NOMO-1 treated with dmso at 0.1 percent for 144 hours (cell line): ENCODE data around the gene FETUB.
"Not testable (repeated sequence)": the region's sequence is repeated elsewhere in the genome, so short reads cannot be mapped to it uniquely, and the experiment has no call there.

Experiments used
- DNase-seq: peaks from one replicate; lab custom pipeline; 2025; ENCODE audit not compliant: unreplicated experiment; lab: John Stamatoyannopoulos, UW

The FETUB gene

GRCh38 chr3:186671051-186671450, 30.9 kb downstream of the FETUB start:
- no peak for DNase-seq

- DNase-seq, result no peak
Measured at GRCh38 chr3:186678604-186679003, 38.4 kb downstream of the FETUB start.

GRCh38 chr3:186679151-186679550, 39.0 kb downstream of the FETUB start:
- DNase-seq, result no peak

- no peak for DNase-seq
Measured at GRCh38 chr3:186680869-186681268, 40.7 kb downstream of the FETUB start.

GRCh38 chr3:186682812-186683211, 42.6 kb downstream of the FETUB start:
- DNase-seq, result no peak

DNA sequence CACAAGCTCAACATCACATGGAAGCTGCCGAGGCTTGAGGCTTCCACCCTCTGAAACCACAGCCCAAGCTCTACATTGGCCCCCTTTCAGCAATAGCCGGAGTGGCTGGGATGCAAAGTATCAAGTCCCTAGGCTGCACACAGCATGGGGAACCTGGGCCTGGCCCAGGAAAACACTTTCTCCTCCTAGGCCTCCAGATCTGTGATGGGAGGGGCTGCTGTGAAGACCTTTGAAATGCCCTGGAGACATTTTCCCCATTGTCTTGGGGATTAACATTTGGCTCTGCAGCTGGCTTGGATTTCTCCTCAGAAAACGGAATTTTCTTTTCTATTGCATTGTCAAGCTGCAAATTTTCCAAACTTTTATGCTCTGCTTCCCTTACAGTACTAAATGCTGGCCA, 43.8 kb downstream of the FETUB start:
- no peak for DNase-seq

DNA sequence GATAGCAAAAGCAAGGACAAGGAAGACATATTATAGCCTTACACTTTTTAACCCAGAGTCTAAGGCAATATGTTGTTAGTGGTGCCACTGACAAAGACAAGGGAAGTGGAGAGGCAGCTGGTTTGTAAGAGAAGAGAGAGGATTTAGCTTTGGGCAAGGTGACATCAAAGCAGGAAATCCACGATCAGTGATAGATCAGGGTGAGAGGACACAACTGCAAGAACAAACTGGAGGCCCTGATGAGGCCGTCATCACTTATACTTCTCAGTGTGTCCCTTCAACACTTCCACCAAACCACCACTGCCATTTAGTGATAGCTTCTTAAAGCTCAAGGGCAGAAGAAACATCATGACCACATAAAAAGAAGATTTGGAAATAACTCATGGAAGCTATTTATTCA, 46.3 kb downstream of the FETUB start:
- not testable (repeated sequence) for DNase-seq

GRCh38 chr3:186687120-186687651, 47.0 kb downstream of the FETUB start:
- DNase-seq, result no peak

DNA sequence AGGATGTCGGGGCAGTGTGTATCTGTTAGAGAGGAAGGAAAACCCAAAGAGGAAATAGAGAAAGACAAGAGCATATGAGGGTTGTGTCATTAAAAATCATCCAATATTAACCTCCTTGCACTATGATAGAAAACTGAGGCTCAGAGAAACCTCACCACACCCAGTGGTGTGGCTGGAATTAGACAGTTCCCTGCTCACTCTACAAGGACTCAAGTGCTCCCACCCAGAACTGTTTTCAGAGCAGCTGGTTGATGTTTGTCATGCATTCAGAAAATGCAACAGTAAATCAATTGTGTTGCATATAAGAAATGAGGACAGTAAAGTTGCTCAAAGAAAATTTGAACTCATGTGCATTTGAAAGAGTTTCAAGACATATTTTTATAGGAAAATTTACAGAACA, 50.1 kb downstream of the FETUB start:
- DNase-seq, result not testable (repeated sequence)

- no peak for DNase-seq
Measured at GRCh38 chr3:186691676-186692075, 51.5 kb downstream of the FETUB start.

GRCh38 chr3:186693843-186694242, 53.6 kb downstream of the FETUB start:
- no peak for DNase-seq

- DNase-seq, result no peak
Measured at GRCh38 chr3:186694288-186695032, 54.3 kb downstream of the FETUB start.

DNA sequence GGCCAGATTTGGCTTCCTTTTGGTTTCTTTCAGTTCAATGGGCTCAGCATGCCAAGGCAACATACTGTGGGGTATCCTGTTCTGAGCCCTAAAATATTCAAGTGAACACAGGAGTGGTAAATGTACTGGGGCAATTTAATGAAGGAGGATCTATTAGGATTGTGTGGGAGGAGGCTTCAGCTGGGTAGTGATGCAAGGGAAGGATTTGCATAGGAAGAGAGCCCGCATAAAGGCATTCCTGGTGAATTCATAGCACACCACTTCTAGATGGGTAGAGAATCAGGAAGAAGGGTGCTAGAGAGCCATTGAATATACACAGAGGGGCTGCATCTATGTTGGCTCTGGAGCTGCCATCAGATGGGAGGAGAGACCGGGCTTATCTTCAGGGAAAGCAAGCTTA, 56.3 kb downstream of the FETUB start:
- DNase-seq, result no peak

DNA sequence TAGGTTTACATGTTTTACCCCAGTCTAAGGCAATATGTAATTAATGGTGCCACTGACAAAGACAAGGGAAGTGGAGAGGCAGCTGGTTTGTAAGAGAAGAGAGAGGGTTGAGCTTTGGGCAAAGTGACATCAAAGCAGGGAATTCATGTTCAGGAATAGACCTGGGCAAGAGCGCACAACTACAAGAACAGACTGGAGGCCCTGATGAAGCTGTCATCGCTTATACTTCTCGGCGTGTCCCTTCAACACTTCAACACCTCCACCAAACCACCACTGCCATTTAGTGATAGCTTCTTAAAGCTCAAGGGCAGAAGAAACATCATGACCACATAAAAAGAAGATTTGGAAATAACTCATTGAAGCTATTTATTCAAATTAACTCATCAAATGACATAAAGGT, 57.3 kb downstream of the FETUB start:
- no peak for DNase-seq

DNA sequence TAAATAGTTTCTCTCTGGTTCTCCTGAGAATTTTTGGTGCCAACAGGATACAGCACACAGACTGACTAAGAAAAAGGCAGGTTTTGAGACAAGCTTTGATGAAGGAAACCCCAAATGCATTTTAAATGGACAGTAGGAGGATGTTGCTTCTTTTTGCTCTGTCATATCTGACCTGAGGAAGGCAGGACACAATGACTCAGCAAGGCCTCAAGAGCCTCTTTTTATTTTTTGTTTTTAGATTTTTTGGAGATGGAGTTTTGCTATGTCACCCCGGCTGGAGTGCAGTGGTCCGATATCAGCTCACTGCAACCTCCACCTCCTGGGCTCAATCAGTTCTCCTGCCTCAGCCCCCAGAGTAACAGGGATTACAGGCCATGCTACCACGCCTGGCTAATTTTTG, 60.1 kb downstream of the FETUB start:
- DNase-seq, result no peak

DNA sequence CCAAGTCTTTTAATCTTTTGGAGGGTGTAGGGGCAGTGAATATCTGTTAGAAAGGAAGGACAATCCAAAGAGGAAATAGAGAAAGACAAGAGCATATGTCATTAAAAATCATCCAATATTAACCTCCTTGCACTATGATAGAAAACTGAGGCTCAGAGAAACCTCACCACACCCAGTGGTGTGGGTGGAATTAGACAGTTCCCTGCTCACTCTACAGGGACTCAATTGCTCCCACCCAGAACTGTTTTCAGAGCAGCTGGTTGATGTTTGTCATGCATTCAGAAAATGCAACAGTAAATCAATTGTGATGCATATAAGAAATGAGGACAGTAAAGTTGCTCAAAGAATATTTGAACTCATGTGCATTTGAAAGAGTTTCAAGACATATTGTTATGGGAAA, 62.3 kb downstream of the FETUB start:
- DNase-seq, result not testable (repeated sequence)
